H9 (cell line): ENCODE data around the gene MAPK12. TPM values are rescaled to one million over a fixed set of nuclear protein-coding genes. Genes with fewer than 3 reads are reported as not detected.

Source experiments
- DNase-seq: peaks from one replicate; pipeline ENCODE4 v3.0.0-alpha.2; 2017
- H2AFZ ChIP-seq: one replicate; pipeline ENCODE4 v1.6.1; 2013; ENCODE audit warnings: mild to moderate bottlenecking, low read length, control low read depth, moderate library complexity
- H2AK5ac ChIP-seq: 2 replicates; pipeline ENCODE4 v1.6.1; 2013; ENCODE audit warnings: low read length, control low read depth, mixed read lengths; ENCODE audit not compliant: insufficient read length
- H2BK120ac ChIP-seq: one replicate; pipeline ENCODE4 v1.6.1; 2013; ENCODE audit warnings: low read depth, mild to moderate bottlenecking, low read length, control low read depth, inconsistent platforms; ENCODE audit not compliant: poor library complexity, severe bottlenecking
- H2BK12ac ChIP-seq: 2 replicates; pipeline ENCODE4 v1.6.1; 2013; ENCODE audit warnings: low read length, control low read depth, mixed read lengths, low read depth; ENCODE audit not compliant: insufficient read length
- H2BK15ac ChIP-seq: 2 replicates; pipeline ENCODE4 v1.6.1; 2013; ENCODE audit warnings: low read depth, low read length, control low read depth
- H2BK20ac ChIP-seq: one replicate; pipeline ENCODE4 v1.6.1; 2013; ENCODE audit warnings: low read depth, mild to moderate bottlenecking, low read length, control low read depth, inconsistent platforms; ENCODE audit not compliant: poor library complexity, severe bottlenecking
- H2BK5ac ChIP-seq: 2 replicates; pipeline ENCODE4 v1.6.1; 2013; ENCODE audit warnings: low read length, control low read depth, mixed read lengths; ENCODE audit not compliant: insufficient read length
- H3K14ac ChIP-seq: 2 replicates; pipeline ENCODE4 v1.6.1; 2013; ENCODE audit warnings: low read length, control low read depth; ENCODE audit not compliant: insufficient read depth
- H3K18ac ChIP-seq: 2 replicates; pipeline ENCODE4 v1.6.1; 2013; ENCODE audit warnings: low read depth, mild to moderate bottlenecking, mixed read lengths, low read length, control low read depth; ENCODE audit not compliant: insufficient read length
- H3K23ac ChIP-seq: 2 replicates; pipeline ENCODE4 v1.6.1; 2013; ENCODE audit warnings: low read length, control low read depth, mixed read lengths, low read depth; ENCODE audit not compliant: insufficient read length
- H3K23me2 ChIP-seq: 2 replicates; pipeline ENCODE4 v1.6.1; 2013; ENCODE audit warnings: low read depth, mild to moderate bottlenecking, mixed read lengths, low read length, control low read depth; ENCODE audit not compliant: insufficient read length, poor library complexity, severe bottlenecking
- H3K27ac ChIP-seq: 2 replicates; pipeline ENCODE4 v1.5.1; 2013; ENCODE audit warnings: low read length, control low read depth, mixed read lengths, low read depth; ENCODE audit not compliant: insufficient read length
- H3K27me3 ChIP-seq: 2 replicates; pipeline ENCODE4 v1.6.1; 2013; ENCODE audit warnings: low read length, control low read depth, inconsistent platforms; ENCODE audit not compliant: insufficient read depth
- H3K4ac ChIP-seq: 2 replicates; pipeline ENCODE4 v1.6.1; 2013; ENCODE audit warnings: low read depth, mild to moderate bottlenecking, control low read depth, inconsistent platforms, low read length, moderate library complexity
- H3K4me1 ChIP-seq: 2 replicates; pipeline ENCODE4 v1.6.1; 2013; ENCODE audit warnings: low read length, control low read depth, inconsistent platforms; ENCODE audit not compliant: insufficient read depth
- H3K4me2 ChIP-seq: 2 replicates; pipeline ENCODE4 v1.6.1; 2013; ENCODE audit warnings: low read length, control low read depth, mixed read lengths; ENCODE audit not compliant: insufficient read length, insufficient read depth
- H3K56ac ChIP-seq: 2 replicates; pipeline ENCODE4 v1.6.1; 2013; ENCODE audit warnings: low read depth, mild to moderate bottlenecking, mixed read lengths, low read length, control low read depth; ENCODE audit not compliant: insufficient read length
- H3K79me1 ChIP-seq: 2 replicates; pipeline ENCODE4 v1.6.1; 2013; ENCODE audit warnings: low read depth, mild to moderate bottlenecking, moderate library complexity, low read length, control low read depth, inconsistent platforms; ENCODE audit not compliant: insufficient read depth, poor library complexity, severe bottlenecking
- H3K79me2 ChIP-seq: 2 replicates; pipeline ENCODE4 v1.6.1; 2013; ENCODE audit warnings: low read length, control low read depth, inconsistent platforms; ENCODE audit not compliant: insufficient read depth
- H3K9ac ChIP-seq: 2 replicates; pipeline ENCODE4 v1.6.1; 2013; ENCODE audit warnings: low read length, control low read depth, mixed read lengths; ENCODE audit not compliant: insufficient read length; ENCODE audit errors: extremely low read depth
- H3K9me3 ChIP-seq: one replicate; pipeline ENCODE4 v1.6.1; 2013; ENCODE audit warnings: low read depth, low read length, inconsistent platforms; ENCODE audit not compliant: control insufficient read depth
- H3T11ph ChIP-seq: one replicate; pipeline ENCODE4 v1.6.1; 2013; ENCODE audit warnings: mild to moderate bottlenecking, low read length, control low read depth, inconsistent platforms
- H4K20me1 ChIP-seq: one replicate; pipeline ENCODE4 v1.6.1; 2013; ENCODE audit not compliant: control insufficient read depth, insufficient read length, insufficient read depth
- H4K5ac ChIP-seq: 2 replicates; pipeline ENCODE4 v1.6.1; 2013; ENCODE audit warnings: low read depth, mild to moderate bottlenecking, mixed read lengths, low read length, control low read depth; ENCODE audit not compliant: insufficient read length
- H4K8ac ChIP-seq: replicated peaks from 2 replicates; pipeline ENCODE4 v1.6.1; 2013; ENCODE audit warnings: low read length, control low read depth, mixed read lengths, low read depth; ENCODE audit not compliant: insufficient read length
- H4K91ac ChIP-seq: 2 replicates; pipeline ENCODE4 v1.6.1; 2013; ENCODE audit warnings: low read depth, mild to moderate bottlenecking, moderate library complexity, mixed read lengths, low read length, control low read depth; ENCODE audit not compliant: insufficient read length
- H3K27ac Mint-ChIP-seq, 3 experiments: 2 replicates in 2 of 3; 3 replicates in 1 of 3; pipeline ENCODE4 v1.8.0; 2020 to 2021; ENCODE audit warnings: mixed read lengths in 3 of 3, mild to moderate bottlenecking in 1 of 3, moderate library complexity in 1 of 3
- H3K27me3 Mint-ChIP-seq: 2 replicates; pipeline ENCODE4 v1.8.0; 2021; ENCODE audit warnings: low read depth, mild to moderate bottlenecking, moderate library complexity, mixed read lengths
- H3K36me3 Mint-ChIP-seq, 3 experiments: 2 replicates in 2 of 3; 3 replicates in 1 of 3; pipeline ENCODE4 v1.8.0; 2020 to 2021; ENCODE audit warnings: low read depth in 3 of 3, mixed read lengths in 3 of 3; ENCODE audit not compliant: insufficient read depth in 1 of 3
- H3K4me1 Mint-ChIP-seq, 2 experiments: 2 replicates each; pipeline ENCODE4 v1.8.0; 2020; ENCODE audit warnings: mixed read lengths in 2 of 2
- H3K4me3 Mint-ChIP-seq, 2 experiments: 2 replicates in 1 of 2; 3 replicates in 1 of 2; pipeline ENCODE4 v1.8.0; 2020 to 2021; ENCODE audit warnings: mild to moderate bottlenecking in 2 of 2, mixed read lengths in 2 of 2, moderate library complexity in 1 of 2
- H3K9me3 Mint-ChIP-seq, 2 experiments: 2 replicates in 1 of 2; 3 replicates in 1 of 2; pipeline ENCODE4 v1.8.0; 2020; ENCODE audit warnings: mild to moderate bottlenecking in 2 of 2, mixed read lengths in 2 of 2, moderate library complexity in 1 of 2
- WGBS: extraction: QIAGEN DNeasy Blood & Tissue Kit; methylation state at CpG from one replicate; pipeline ENCODE4 v1.1.7; 2013; ENCODE audit warnings: missing lambda C conversion rate, low lambda C conversion rate, mixed read lengths; ENCODE audit not compliant: insufficient read length; ENCODE audit errors: extremely low coverage; 5-methylcytosine and 5-hydroxymethylcytosine counted together
- total RNA-seq: library from RNA; stranded (reverse); gene quantifications from 2 replicates; pipeline ENCODE4 v1.2.1, GENCODE V29; 2021
- TF ChIP-seq, protein P1 (sequence below): fragments of 200-600 bp; sonication (generic); conservative IDR thresholded peaks from 3 replicates; pipeline ENCODE4 v1.8.0; 2021; ENCODE audit warnings: antibody characterized with exemption, mild to moderate bottlenecking

MAPK12 gene
- total RNA-seq, 1 experiment from 2014 or later, result 31.3 TPM

DNA sequence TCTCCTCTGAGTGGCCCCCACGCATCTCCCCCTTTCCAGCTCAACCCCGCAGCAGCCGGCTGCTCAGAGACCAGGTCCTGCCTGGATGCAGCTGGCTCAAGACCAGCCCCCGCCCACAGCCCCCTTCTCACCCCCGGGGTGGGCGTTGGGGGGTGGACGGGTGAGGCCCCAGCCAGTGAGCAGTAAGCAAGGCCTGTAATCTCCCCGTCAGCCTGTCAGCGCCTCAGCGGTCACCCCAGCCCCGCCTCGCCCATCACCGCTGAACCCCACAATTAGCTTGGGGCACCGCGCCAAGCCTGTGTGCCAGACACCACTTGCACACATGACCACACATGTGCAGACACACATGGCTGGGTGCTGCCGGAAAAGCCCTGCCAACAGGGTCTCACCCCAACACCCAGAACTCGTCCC, 40.1 kb upstream of the MAPK12 start:
- Histone ChIP-seq H2BK20ac (no peak overlapping the region), H2BK15ac (no peak overlapping the region)

More for the DNA sequence above, 40.1 kb upstream of the MAPK12 start:
- Histone ChIP-seq H3K27me3 (no peaks in the 10 kb centered on the region), H3T11ph (no peak overlapping the region), H3K79me1 (no peaks in the 10 kb centered on the region), H3K4ac (no peak overlapping the region), H2BK5ac (no peak overlapping the region), H4K8ac (no peak overlapping the region), H3K4me2 (no peak overlapping the region), H3K4me1 (no peaks in the 10 kb centered on the region), H3K9me3 (no peaks in the 10 kb centered on the region), H3K23me2 (peaks cover 6% of the 10 kb centered on the region), H2BK12ac (no peak overlapping the region), H2BK120ac (no peak overlapping the region), H3K27ac (no peak overlapping the region), H3K18ac (no peak overlapping the region), H4K91ac (no peak overlapping the region), H2AK5ac (no peak overlapping the region), H3K79me2 (no peaks in the 10 kb centered on the region), H3K9ac (no peak overlapping the region), H4K5ac (no peak overlapping the region), H3K56ac (no peak overlapping the region), H3K23ac (no peak overlapping the region), H2AFZ (no peak overlapping the region), H3K14ac (no peak overlapping the region), H4K20me1 (no peaks in the 10 kb centered on the region)
- DNase-seq, result no peak
- Mint-ChIP-seq H3K9me3 (no peaks in the 10 kb centered on the region), H3K4me3 (no peak overlapping the region), H3K4me1 (peaks cover 19 to 38% of the 10 kb centered on the region in 2 experiments), H3K27ac (no peak overlapping the region; a peak in 1 of 7 replicates), H3K27me3 (peaks cover 4% of the 10 kb centered on the region; the same call in 1 of the 2 replicates), H3K36me3 (no peaks in the 10 kb centered on the region)
- WGBS, result no CpG with 5 or more reads among the region's 17 CpGs
- TF ChIP-seq, protein P1, sequence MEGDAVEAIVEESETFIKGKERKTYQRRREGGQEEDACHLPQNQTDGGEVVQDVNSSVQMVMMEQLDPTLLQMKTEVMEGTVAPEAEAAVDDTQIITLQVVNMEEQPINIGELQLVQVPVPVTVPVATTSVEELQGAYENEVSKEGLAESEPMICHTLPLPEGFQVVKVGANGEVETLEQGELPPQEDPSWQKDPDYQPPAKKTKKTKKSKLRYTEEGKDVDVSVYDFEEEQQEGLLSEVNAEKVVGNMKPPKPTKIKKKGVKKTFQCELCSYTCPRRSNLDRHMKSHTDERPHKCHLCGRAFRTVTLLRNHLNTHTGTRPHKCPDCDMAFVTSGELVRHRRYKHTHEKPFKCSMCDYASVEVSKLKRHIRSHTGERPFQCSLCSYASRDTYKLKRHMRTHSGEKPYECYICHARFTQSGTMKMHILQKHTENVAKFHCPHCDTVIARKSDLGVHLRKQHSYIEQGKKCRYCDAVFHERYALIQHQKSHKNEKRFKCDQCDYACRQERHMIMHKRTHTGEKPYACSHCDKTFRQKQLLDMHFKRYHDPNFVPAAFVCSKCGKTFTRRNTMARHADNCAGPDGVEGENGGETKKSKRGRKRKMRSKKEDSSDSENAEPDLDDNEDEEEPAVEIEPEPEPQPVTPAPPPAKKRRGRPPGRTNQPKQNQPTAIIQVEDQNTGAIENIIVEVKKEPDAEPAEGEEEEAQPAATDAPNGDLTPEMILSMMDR, result no peak
